ENCODE results near the gene LPCAT3.

The LPCAT3 gene

GRCh38 chr12:6962285-6963015 lies 55.8 kb downstream of the LPCAT3 start:
- peak; percentile 95 for DNase-seq

DNA sequence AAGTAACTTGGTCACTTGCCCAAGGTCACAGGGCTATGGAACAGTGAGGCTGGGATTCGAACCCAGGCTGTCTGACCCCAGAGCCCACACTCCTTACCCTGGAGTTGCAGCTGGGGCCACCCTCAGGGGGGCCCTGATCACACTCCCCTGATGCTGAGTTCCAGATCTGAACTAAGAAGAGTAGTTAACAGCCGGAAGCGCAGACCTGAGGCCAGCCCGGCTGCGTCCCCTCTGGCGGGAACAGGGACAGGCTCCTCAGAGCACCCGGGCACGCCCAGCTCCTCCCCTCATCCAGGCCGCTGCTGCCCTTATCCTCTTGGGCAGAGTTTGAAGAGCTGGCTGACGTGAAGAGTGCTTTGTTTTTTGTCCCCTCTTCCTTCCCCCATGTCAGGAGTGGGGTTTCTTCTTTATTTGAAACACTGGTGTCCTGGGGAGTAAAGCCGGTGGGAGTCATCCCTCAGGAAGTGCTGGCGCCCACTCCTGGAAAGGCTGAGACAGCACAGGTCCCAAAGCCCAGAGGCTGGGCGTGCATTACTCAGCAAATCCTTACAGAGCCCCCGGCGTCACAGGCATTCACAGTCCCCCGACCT lies 56.5 kb downstream of the LPCAT3 start:
- peak; percentile 95 for DNase-seq

DNA sequence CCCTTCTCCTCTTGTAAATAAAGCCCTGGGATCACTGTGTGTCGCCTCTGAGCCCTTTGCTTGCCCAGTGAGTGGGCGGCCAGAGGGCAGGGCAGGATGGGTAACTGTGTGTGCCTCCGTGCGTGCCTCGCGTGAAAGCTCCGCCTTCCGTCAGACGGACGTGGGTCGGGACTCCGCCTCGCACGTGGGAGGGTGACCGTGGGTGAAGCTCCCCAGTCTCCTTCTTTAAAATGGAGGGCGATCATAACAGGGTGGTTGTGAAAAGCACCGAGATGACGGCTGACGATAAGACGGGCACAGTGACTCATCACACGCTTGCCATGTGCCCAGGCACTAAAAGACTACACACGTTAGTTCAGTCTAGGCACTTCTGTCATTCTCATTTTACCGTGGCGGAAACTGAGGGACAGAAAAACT lies 57.0 kb downstream of the LPCAT3 start:
- DNase-seq: no peak

- DNase-seq: no peak
These were observed 57.5 kb downstream of the LPCAT3 start for GRCh38 chr12:6960593-6961277.

- no peak for DNase-seq
These were observed 58.3 kb downstream of the LPCAT3 start for GRCh38 chr12:6959805-6960592.

DNA sequence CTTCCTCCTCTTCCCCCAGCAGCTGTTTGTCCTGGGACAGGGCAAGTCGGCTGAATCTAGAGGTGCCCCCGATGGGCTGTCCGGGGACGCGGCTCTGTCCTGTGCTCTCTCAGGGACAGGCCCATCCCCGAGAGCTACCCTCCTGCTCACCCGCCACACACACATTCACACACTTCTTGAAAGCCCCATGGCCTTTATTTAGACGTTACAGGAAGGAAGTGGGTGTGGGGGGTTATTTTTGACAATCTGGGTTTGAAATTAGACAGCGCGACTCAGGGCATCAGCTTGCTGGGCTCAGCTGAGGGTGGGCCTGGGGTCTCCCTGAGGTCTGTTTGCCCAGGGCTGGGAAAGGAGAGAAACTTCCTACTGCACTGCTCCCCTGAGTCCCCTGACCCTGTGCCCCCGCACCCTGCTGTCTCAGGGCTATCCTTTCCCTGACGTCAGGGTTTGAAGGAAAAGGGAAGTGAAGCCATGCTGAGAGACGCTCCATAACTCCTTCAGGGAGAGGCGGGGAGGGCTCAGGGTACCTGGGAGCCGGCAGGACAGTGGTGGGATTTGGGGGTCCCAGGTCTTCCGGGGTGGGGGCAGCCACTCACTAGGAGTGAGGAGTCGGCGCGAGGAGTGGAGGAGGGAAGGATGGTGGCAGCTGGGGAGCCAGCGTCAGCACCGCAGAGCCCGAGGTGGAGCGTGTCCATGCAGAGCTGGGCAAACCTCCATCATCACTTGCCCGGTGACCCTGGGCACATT lies 59.0 kb downstream of the LPCAT3 start:
- no peak for DNase-seq

DNA sequence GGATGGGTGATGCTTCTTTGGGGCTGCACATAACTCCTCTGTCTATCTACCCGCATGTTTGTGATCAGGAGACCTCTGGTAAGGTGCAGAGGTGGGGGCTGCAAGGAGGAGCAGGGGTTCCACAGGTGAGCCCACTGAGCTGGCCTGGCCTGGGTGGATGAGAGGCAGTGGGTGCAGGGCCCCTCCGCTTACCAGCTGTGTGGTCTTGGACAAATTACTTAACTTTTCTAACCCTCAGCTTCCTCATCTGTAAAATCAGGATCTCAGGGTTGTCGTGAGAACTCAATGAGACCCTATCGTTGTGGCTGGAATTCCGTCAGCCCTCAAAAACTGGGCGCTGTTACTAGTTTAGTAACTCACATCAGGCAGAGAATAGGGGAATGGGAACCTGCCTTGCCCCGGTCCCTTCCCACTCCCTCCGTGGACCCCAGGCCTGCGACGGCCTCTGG lies 59.6 kb downstream of the LPCAT3 start:
- DNase-seq: no peak

- DNase-seq: no peak
These were observed 60.3 kb downstream of the LPCAT3 start for GRCh38 chr12:6957741-6958608.

DNA sequence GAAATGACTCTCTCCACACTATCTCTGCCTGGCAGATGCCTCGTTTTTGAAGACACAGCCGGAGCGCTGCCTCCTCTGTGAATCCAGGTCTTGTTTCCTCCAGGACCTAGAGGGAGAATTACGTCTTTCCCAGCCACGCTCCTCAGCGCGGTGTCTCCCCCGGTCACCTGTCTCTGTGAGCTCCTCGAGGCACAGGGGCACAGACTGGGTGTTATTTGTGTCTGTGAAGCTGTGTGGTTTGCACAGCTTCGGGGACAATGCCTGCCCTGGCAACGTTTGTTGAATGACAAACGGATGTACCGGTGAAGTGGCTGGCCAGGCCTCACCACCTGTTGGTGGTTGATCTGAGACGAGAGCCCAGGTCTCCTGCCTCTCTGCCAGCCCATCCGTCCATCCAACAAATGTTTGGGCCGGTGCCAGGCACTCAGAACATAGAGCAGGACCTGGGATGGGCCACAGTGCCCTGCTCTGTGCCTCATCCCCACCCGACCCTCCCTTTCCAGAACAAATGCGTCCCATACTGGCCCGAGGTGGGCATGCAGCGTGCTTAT lies 61.0 kb downstream of the LPCAT3 start:
- no peak for DNase-seq

- DNase-seq: no peak
These were observed 62.1 kb downstream of the LPCAT3 start for GRCh38 chr12:6956021-6956727.

DNA sequence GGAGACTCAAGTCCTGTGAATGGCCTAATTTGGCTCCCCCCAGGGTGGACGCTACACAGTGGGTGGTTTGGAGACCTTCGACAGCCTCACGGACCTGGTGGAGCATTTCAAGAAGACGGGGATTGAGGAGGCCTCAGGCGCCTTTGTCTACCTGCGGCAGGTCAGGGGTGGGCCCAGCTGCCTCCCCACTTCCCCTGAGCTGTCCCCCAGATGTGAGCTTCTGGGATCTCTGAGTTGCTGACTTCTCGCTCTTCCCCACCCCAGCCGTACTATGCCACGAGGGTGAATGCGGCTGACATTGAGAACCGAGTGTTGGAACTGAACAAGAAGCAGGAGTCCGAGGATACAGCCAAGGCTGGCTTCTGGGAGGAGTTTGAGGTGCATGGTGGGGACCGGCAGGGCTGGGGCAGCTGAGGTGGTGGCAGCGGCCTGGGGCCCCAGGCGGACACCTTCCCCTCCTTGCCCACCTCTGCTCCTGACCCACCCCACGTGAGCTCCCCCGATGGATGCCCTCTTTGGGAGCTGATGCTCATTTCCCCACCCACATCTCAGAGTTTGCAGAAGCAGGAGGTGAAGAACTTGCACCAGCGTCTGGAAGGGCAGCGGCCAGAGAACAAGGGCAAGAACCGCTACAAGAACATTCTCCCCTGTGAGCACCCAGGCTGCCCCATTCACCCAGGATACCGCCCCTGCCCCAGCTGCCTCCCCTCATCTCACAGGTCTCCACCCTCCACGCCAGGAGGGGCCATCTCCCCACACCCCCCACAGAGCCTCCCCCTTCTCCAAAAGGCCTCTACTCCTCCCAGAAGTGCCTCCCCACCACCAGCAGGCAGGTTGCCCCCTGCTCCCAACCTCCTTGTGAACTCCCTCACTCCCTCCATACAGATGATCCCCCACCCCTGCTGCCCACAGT lies 62.9 kb downstream of the LPCAT3 start:
- DNase-seq: no peak

GRCh38 chr12:6954316-6955107 lies 63.8 kb downstream of the LPCAT3 start:
- no peak for DNase-seq

DNA sequence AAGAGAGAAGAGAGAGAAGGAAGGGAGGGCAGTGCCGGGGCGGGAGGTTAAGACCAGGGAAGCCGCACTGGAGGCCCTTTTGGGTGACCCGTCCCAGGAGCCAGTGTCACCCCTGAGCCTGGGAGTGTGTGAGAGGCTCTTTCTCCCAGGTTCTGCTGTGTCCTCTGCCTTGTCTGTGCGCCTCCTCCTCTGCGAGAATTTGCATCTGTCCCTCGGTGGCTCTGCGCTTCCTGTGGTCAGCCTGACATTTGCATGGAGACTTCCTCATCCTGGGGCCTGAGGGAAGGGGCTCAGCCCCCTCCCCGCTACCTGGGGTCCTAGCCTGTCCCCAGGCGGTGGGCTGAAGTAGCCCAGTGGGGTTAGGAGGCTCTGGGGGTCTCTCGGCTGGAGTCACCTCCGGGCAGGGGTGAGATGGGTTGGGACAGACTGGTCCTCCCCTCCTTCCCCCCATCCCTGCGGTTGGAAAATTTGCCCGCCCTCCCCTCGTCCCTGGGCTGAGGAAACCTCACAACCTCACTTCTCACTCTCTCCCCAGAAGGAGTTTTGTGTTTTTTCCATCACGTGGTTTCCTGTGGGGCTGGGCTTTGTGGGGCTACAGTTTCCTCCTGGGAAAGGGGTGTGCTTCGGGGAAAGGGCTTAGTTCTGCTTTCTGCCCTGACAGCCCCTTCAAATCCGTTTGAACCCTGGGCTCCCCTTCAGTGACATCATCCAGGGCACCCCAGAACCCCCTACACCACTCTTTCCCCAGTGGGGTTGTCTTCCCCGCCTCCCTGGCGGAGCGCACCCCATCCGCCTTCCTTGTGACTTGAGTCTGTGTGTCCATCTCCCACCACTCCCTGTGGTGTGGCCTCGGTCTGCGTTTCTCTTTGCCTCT lies 64.6 kb downstream of the LPCAT3 start:
- DNase-seq: no peak

DNA sequence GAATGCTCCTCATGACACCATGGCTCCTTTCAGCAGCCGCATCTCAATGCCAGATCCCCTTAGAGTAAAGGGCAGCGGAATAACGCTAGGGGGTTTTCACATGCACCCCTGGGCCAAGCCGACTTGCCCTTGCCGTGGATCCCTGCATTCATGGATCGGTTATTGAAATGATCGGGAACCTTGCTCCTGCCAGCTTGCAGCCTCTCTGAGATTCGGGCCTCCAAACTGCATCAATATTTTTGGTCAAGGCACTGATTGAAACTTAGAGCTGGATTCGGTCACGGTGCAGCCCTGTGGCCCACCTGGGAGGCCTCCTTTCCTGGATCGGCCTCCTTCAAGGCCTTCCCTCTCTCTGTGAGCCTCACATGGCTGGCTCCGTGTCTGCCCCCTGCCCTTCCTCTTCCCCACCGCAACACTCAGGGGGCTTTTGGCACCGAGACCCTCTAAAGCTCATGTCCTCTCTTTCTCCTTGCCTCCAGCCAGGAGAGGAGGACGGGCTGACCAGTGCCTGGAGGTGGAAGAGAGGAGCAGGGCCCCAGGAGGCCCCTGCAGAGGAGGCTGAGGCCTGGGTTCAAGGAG lies 65.3 kb downstream of the LPCAT3 start:
- DNase-seq: no peak

- DNase-seq: no peak
These were observed 66.0 kb downstream of the LPCAT3 start for GRCh38 chr12:6952121-6952862.

- no peak for DNase-seq
These were observed 66.6 kb downstream of the LPCAT3 start for GRCh38 chr12:6951551-6952120.
